WTC11 (cell line): ENCODE data around the gene MIP.
"Not testable (repeated sequence)": the region's sequence is repeated elsewhere in the genome, so short reads cannot be mapped to it uniquely, and the experiment has no call there.

ENCODE experiments used
- ARID4B ChIP-seq: sonication (generic); formaldehyde crosslinking; IDR thresholded peaks from 2 replicates; pipeline ENCODE4 v1.8.0; 2023; ENCODE audit warnings: missing genetic modification reagents, mild to moderate bottlenecking, borderline replicate concordance
- ATF2 ChIP-seq: sonication (generic); formaldehyde crosslinking; IDR thresholded peaks from 2 replicates; pipeline ENCODE4 v1.8.1; 2022; ENCODE audit warnings: low read depth, missing genetic modification reagents, borderline replicate concordance
- CTCF ChIP-seq: fragments of 200-600 bp; IDR thresholded peaks from 2 replicates; pipeline ENCODE4 v1.8.0; 2022; ENCODE audit warnings: antibody characterized with exemption
- E2F4 ChIP-seq: sonication (generic); formaldehyde crosslinking; IDR thresholded peaks from 2 replicates; pipeline ENCODE4 v1.8.1; 2022; ENCODE audit warnings: low read depth, mild to moderate bottlenecking, moderate library complexity, missing genetic modification reagents, borderline replicate concordance
- FOXJ3 ChIP-seq: sonication (generic); formaldehyde crosslinking; IDR thresholded peaks from 2 replicates; pipeline ENCODE4 v1.9.0; 2021; ENCODE audit warnings: missing genetic modification reagents, mild to moderate bottlenecking, borderline replicate concordance
- KAT7 ChIP-seq: sonication (generic); formaldehyde crosslinking; IDR thresholded peaks from 2 replicates; pipeline ENCODE4 v1.8.1; 2023; ENCODE audit warnings: missing genetic modification reagents, mild to moderate bottlenecking, borderline replicate concordance
- NFYB ChIP-seq: sonication (generic); formaldehyde crosslinking; conservative IDR thresholded peaks from 2 replicates; pipeline ENCODE4 v1.8.0; 2022; ENCODE audit warnings: low read depth, missing genetic modification reagents
- NR2C2 ChIP-seq: sonication (generic); formaldehyde crosslinking; IDR thresholded peaks from 2 replicates; pipeline ENCODE4 v1.8.0; 2022; ENCODE audit warnings: mild to moderate bottlenecking, missing genetic modification reagents
- STAT6 ChIP-seq: sonication (generic); formaldehyde crosslinking; conservative IDR thresholded peaks from 2 replicates; pipeline ENCODE4 v1.8.1; 2023; ENCODE audit warnings: mild to moderate bottlenecking, low read depth, missing genetic modification reagents, moderate library complexity
- TCF7 ChIP-seq: sonication (generic); formaldehyde crosslinking; IDR thresholded peaks from 2 replicates; pipeline ENCODE4 v1.8.0; 2022; ENCODE audit warnings: mild to moderate bottlenecking, low read depth, missing genetic modification reagents, moderate library complexity
- TEAD4 ChIP-seq: sonication (generic); formaldehyde crosslinking; IDR thresholded peaks from 2 replicates; pipeline ENCODE4 v1.8.0; 2022; ENCODE audit warnings: mild to moderate bottlenecking, missing genetic modification reagents
- USF2 ChIP-seq: sonication (generic); formaldehyde crosslinking; IDR thresholded peaks from 2 replicates; pipeline ENCODE4 v1.8.1; 2023; ENCODE audit warnings: mild to moderate bottlenecking, missing genetic modification reagents, moderate library complexity
- ZNF121 ChIP-seq: sonication (generic); formaldehyde crosslinking; IDR thresholded peaks from 2 replicates; pipeline ENCODE4 v1.8.0; 2023; ENCODE audit warnings: missing genetic modification reagents

GRCh38 chr12:56494481-56494880, 40.0 kb upstream of the MIP start:
- TF ChIP-seq E2F4 (CRISPR knock-in tag); CTCF; NR2C2 (CRISPR knock-in tag); TCF7 (CRISPR knock-in tag); TEAD4 (CRISPR knock-in tag); USF2; ATF2 (CRISPR knock-in tag); FOXJ3 (CRISPR knock-in tag); ZNF121; KAT7 (CRISPR knock-in tag); ARID4B (CRISPR knock-in tag); STAT6 (CRISPR knock-in tag); NFYB (CRISPR knock-in tag): not testable (repeated sequence)
